ENCODE data around the gene ZNF525. TPM values are rescaled to one million over a fixed set of nuclear protein-coding genes. Genes with fewer than 3 reads are reported as not detected.

Gene ZNF525
- total and polyA plus RNA-seq, 2 of the 13 experiments (the other 11 are each of a cell fraction or from before 2014, with no cell fraction given), result 3.4 to 8.7 TPM

DNA sequence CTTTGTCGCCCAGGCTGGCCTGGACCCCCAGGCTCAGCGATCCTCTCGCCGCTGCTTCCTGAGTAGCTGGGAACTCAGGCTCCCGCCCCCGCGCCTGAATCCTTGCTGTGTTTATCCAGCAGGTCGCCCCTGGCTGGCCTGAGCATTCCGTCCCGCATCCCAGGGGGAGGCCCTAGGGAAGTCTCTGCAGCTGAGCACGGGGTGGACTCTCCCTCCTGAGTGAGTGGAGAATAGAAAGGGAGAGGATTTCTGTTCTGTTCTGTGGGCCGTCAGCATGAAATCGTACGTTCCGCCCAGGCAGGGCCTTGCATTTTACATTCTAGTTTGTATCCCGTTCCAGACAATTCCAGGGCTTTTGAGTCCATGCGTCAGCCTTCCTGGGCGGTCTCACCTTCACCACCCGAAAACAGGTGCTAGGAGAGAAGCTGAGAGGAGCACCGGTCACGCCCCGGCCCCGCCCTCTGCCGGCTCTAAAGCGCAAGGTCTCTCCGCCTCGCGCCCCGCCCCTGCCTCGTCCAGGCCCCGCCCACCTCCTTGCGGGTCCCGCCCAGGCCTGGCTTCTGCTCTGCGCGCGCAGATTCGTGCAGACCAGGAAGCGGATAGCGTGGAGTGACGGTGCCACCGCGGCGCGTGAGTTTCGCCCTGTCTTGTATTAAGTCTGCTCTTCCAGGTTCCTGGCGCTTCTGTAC lies 66.0 kb downstream of the ZNF525 start, which contains the start of gene ZNF761 (continued):
- TF ChIP-seq NFKB2 (CRISPR knock-in tag; IDR thresholded peaks at IDR 0.05; ENCODE audit: borderline replicate concordance), result no peak
- TF ChIP-seq, protein P1, sequence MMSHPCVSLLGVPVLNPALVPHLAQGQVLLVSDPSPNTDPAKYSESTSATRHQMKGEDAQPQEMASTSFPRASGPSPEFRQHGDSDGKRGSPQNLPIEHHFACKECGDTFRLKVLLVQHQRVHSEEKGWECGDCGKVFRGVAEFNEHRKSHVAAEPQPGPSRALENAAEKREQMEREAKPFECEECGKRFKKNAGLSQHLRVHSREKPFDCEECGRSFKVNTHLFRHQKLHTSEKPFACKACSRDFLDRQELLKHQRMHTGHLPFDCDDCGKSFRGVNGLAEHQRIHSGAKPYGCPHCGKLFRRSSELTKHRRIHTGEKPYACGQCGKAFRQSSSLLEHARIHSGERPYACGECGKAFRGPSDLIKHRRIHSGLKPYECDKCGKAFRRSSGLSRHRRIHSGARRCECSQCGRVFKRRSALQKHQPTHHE (CRISPR knock-in tag; IDR thresholded peaks at IDR 0.05; ENCODE audit: borderline replicate concordance), result no peak; the same call in 1 of the 2 replicates
- no peak for TF ChIP-seq NFE2L2 (IDR thresholded peaks at IDR 0.05; ENCODE audit: low read length)
- peak; percentile 69; the same call in 1 of the 2 replicates for TF ChIP-seq TAF1 (CRISPR knock-in tag; IDR thresholded peaks at IDR 0.05)
- no peak for TF ChIP-seq RNF2 (conservative IDR thresholded peaks at IDR 0.05; ENCODE audit: low read depth)
- no peak; the same call in 1 of the 2 replicates for TF ChIP-seq ESRRA (CRISPR knock-in tag; IDR thresholded peaks at IDR 0.05; ENCODE audit: low read depth)
- TF ChIP-seq ZNF780A (CRISPR knock-in tag; IDR thresholded peaks at IDR 0.05), result no peak
- TF ChIP-seq, protein P2, sequence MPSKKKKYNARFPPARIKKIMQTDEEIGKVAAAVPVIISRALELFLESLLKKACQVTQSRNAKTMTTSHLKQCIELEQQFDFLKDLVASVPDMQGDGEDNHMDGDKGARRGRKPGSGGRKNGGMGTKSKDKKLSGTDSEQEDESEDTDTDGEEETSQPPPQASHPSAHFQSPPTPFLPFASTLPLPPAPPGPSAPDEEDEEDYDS (CRISPR knock-in tag; IDR thresholded peaks at IDR 0.05), result peak; percentile 66
- TF ChIP-seq ZIK1 (CRISPR knock-in tag; IDR thresholded peaks at IDR 0.05; ENCODE audit: borderline replicate concordance, low read depth), result 0 out of 2 replicates have a peak, but pooled peaks have one; percentile 25
- no peak for TF ChIP-seq JARID2 (CRISPR knock-in tag; IDR thresholded peaks at IDR 0.05; ENCODE audit: insufficient replicate concordance)
- TF ChIP-seq CREB1 (IDR thresholded peaks at IDR 0.05), result peak; percentile 15; the same call in 1 of the 2 replicates
- TF ChIP-seq CREB1 (CRISPR knock-in tag; IDR thresholded peaks at IDR 0.05), result no peak
- peak; percentile 45; the same call in 1 of the 2 replicates for TF ChIP-seq GABPB1 (CRISPR knock-in tag; IDR thresholded peaks at IDR 0.05)
- TF ChIP-seq, protein P3, sequence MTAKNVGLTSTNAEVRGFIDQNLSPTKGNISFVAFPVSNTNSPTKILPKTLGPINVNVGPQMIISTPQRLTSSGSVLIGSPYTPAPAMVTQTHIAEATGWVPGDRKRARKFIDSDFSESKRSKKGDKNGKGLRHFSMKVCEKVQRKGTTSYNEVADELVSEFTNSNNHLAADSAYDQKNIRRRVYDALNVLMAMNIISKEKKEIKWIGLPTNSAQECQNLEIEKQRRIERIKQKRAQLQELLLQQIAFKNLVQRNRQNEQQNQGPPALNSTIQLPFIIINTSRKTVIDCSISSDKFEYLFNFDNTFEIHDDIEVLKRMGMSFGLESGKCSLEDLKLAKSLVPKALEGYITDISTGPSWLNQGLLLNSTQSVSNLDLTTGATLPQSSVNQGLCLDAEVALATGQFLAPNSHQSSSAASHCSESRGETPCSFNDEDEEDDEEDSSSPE (CRISPR knock-in tag; IDR thresholded peaks at IDR 0.05), result 0 out of 2 replicates have a peak, but pooled peaks have one; percentile 34
- TF ChIP-seq, protein P4, sequence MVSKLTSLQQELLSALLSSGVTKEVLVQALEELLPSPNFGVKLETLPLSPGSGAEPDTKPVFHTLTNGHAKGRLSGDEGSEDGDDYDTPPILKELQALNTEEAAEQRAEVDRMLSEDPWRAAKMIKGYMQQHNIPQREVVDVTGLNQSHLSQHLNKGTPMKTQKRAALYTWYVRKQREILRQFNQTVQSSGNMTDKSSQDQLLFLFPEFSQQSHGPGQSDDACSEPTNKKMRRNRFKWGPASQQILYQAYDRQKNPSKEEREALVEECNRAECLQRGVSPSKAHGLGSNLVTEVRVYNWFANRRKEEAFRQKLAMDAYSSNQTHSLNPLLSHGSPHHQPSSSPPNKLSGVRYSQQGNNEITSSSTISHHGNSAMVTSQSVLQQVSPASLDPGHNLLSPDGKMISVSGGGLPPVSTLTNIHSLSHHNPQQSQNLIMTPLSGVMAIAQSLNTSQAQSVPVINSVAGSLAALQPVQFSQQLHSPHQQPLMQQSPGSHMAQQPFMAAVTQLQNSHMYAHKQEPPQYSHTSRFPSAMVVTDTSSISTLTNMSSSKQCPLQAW (CRISPR knock-in tag; IDR thresholded peaks at IDR 0.05), result no peak; the same call in 1 of the 2 replicates
- TF ChIP-seq HNRNPLL (IDR thresholded peaks at IDR 0.05; ENCODE audit: low read depth, low read length, poor library complexity, severe bottlenecking), result peak; percentile 70
- no peak for TF ChIP-seq CCAR2 (optimal IDR thresholded peaks at IDR 0.05; ENCODE audit: low read depth, low read length)
- no peak for TF ChIP-seq ZNF709 (CRISPR knock-in tag; IDR thresholded peaks at IDR 0.05)
- TF ChIP-seq MNT (IDR thresholded peaks at IDR 0.05), result peak; percentile 45; the same call in 1 of the 2 replicates
- no peak for TF ChIP-seq RFX5 (IDR thresholded peaks at IDR 0.05; ENCODE audit: low read depth, low read length)

Measured in HepG2 (cell line).